Measurements from ENCODE around the gene TSPAN14. TPM values are rescaled to one million over a fixed set of nuclear protein-coding genes. Genes with fewer than 3 reads are reported as not detected.

Gene TSPAN14
- total and polyA plus RNA-seq, 4 donors, result 19.9 to 36.8 (median 27.3) TPM

DNA sequence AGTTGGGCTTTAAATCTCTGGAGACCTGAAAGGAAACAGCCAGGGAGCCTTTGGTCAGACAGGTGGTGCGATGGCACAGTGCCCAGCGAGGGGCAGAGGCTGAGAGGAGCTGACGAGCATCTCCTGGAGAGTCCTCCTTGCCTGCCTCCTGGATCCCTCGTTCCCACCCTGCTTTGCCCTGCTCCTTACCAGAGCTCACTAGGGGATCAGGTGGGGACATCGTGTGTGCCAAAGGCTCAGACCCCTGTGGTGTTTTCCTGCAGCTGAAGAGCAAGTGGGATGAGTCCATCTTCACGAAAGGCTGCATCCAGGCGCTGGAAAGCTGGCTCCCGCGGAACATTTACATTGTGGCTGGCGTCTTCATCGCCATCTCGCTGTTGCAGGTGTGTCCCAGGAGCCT, 61.8 kb downstream of the TSPAN14 start:
- 93% methylated on average over 12 of the region's 12 CpGs for WGBS
- Histone ChIP-seq H3K36me3 (ENCODE audit: control insufficient read depth in 4 of 4, insufficient read depth in 3 of 4, low read depth in 1 of 4, low read length in 3 of 4) (peaks cover 21 to 63% (median 46%) of the 10 kb centered on the region in 4 donors), H3K9me3 (ENCODE audit: control insufficient read depth in 4 of 4, low read length in 3 of 4) (no peaks in the 10 kb centered on the region), H3K27me3 (ENCODE audit: control insufficient read depth in 4 of 4, insufficient read depth in 4 of 4, low read length in 3 of 4) (no peaks in the 10 kb centered on the region), H3K9ac (ENCODE audit: low read depth in 1 of 2, low read length in 2 of 2) (no peak overlapping the region), H3K27ac (ENCODE audit: low read depth in 1 of 2, low read length in 2 of 2) (no peak overlapping the region), H3K4me3 (ENCODE audit: low read depth in 1 of 3, low read length in 3 of 3) (no peak overlapping the region), H3K4me1 (ENCODE audit: control insufficient read depth in 4 of 4, insufficient read depth in 4 of 4, low read length in 3 of 4) (peaks cover 0 to 2% (median 0%) of the 10 kb centered on the region in 4 donors)
- TF ChIP-seq TAF1 (conservative IDR thresholded peaks at IDR 0.05) (no peak), EGR1 (IDR thresholded peaks at IDR 0.05; ENCODE audit: low read depth in 2 of 2) (no peak), HNF4A (conservative IDR thresholded peaks at IDR 0.05) (no peak), RAD21 (IDR thresholded peaks at IDR 0.05) (no peak), RXRA (IDR thresholded peaks at IDR 0.05) (no peak), FOXA1 (IDR thresholded peaks at IDR 0.05) (no peak), JUND (IDR thresholded peaks at IDR 0.05) (no peak), NR2F2 (IDR thresholded peaks at IDR 0.05) (no peak), HNF4G (IDR thresholded peaks at IDR 0.05) (no peak), FOXA2 (IDR thresholded peaks at IDR 0.05) (no peak), GABPA (IDR thresholded peaks at IDR 0.05 in 1 of 2, conservative IDR thresholded peaks at IDR 0.05 in 1 of 2) (no peak), SP1 (IDR thresholded peaks at IDR 0.05) (no peak), YY1 (IDR thresholded peaks at IDR 0.05) (no peak)
- TF ChIP-seq, protein P1, sequence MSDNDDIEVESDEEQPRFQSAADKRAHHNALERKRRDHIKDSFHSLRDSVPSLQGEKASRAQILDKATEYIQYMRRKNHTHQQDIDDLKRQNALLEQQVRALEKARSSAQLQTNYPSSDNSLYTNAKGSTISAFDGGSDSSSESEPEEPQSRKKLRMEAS (IDR thresholded peaks at IDR 0.05), result no peak
- TF ChIP-seq, protein P2, sequence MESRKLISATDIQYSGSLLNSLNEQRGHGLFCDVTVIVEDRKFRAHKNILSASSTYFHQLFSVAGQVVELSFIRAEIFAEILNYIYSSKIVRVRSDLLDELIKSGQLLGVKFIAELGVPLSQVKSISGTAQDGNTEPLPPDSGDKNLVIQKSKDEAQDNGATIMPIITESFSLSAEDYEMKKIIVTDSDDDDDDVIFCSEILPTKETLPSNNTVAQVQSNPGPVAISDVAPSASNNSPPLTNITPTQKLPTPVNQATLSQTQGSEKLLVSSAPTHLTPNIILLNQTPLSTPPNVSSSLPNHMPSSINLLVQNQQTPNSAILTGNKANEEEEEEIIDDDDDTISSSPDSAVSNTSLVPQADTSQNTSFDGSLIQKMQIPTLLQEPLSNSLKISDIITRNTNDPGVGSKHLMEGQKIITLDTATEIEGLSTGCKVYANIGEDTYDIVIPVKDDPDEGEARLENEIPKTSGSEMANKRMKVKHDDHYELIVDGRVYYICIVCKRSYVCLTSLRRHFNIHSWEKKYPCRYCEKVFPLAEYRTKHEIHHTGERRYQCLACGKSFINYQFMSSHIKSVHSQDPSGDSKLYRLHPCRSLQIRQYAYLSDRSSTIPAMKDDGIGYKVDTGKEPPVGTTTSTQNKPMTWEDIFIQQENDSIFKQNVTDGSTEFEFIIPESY (IDR thresholded peaks at IDR 0.05), result no peak
- TF ChIP-seq, protein P3, sequence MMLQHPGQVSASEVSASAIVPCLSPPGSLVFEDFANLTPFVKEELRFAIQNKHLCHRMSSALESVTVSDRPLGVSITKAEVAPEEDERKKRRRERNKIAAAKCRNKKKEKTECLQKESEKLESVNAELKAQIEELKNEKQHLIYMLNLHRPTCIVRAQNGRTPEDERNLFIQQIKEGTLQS (IDR thresholded peaks at IDR 0.05), result no peak
- TF ChIP-seq, protein P4, sequence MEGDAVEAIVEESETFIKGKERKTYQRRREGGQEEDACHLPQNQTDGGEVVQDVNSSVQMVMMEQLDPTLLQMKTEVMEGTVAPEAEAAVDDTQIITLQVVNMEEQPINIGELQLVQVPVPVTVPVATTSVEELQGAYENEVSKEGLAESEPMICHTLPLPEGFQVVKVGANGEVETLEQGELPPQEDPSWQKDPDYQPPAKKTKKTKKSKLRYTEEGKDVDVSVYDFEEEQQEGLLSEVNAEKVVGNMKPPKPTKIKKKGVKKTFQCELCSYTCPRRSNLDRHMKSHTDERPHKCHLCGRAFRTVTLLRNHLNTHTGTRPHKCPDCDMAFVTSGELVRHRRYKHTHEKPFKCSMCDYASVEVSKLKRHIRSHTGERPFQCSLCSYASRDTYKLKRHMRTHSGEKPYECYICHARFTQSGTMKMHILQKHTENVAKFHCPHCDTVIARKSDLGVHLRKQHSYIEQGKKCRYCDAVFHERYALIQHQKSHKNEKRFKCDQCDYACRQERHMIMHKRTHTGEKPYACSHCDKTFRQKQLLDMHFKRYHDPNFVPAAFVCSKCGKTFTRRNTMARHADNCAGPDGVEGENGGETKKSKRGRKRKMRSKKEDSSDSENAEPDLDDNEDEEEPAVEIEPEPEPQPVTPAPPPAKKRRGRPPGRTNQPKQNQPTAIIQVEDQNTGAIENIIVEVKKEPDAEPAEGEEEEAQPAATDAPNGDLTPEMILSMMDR (IDR thresholded peaks at IDR 0.05; ENCODE audit: low read depth, low read length, missing input control), result no peak
- no peak for DNase-seq (ENCODE audit: low spot score)

DNA sequence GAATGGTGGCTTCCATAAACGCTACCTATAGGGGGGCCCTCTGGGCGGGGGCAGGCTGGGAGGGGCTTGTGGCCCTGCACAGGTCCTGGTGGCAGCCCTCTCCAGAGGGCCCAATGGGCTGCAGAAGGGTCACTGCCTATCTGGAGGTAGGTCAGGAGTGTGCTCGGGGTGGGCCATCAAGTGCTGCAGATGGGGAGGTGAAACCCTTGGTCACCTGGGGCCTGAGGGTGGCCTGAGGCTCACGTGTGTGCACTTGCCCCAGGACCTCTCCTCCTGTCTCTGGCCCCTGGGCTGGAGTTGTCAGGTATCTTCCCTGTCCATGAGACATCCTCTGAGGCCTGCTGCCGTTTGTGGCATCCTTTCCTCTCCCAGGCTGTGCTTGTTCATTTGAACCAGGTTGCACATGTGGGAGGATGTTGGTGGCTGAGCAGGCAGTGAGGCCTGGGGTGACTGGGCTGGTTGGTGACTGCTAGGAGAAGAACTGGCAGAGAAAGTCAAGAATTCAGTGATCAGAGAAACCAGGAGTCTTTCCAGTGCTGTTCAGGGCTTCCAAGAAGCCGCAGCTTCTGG, 62.5 kb downstream of the TSPAN14 start:
- TF ChIP-seq, protein P4 (IDR thresholded peaks at IDR 0.05; ENCODE audit: low read depth, low read length, missing input control), result no peak
- no peak for TF ChIP-seq RXRA (IDR thresholded peaks at IDR 0.05)
- H3K36me3 ChIP-seq (ENCODE audit: control insufficient read depth in 4 of 4, insufficient read depth in 3 of 4, low read depth in 1 of 4, low read length in 3 of 4), result peaks cover 21 to 63% (median 44%) of the 10 kb centered on the region in 4 donors
- H3K27me3 ChIP-seq (ENCODE audit: control insufficient read depth in 4 of 4, insufficient read depth in 4 of 4, low read length in 3 of 4), result no peaks in the 10 kb centered on the region
- H3K4me3 ChIP-seq (ENCODE audit: low read depth in 1 of 3, low read length in 3 of 3), result no peak overlapping the region
- H3K27ac ChIP-seq (ENCODE audit: low read depth in 1 of 2, low read length in 2 of 2), result peak overlapping the region in 1 of 2 donors; percentile 32
- 91% methylated on average over 6 of the region's 6 CpGs for WGBS
- no peaks in the 10 kb centered on the region for H3K9me3 ChIP-seq (ENCODE audit: control insufficient read depth in 4 of 4, low read length in 3 of 4)
- DNase-seq (ENCODE audit: low spot score), result no peak
- H3K9ac ChIP-seq (ENCODE audit: low read depth in 1 of 2, low read length in 2 of 2), result no peak overlapping the region
- peaks cover 0 to 2% (median 0%) of the 10 kb centered on the region in 4 donors for H3K4me1 ChIP-seq (ENCODE audit: control insufficient read depth in 4 of 4, insufficient read depth in 4 of 4, low read length in 3 of 4)
